ENCODE measurements around the gene CTR9. TPM values are rescaled to one million over a fixed set of nuclear protein-coding genes. Genes with fewer than 3 reads are reported as not detected.

Gene CTR9
- polyA plus RNA-seq, 2 donors: 11.1 to 15.9 TPM

- Histone ChIP-seq H3K4me1 (ENCODE audit: control insufficient read depth in 2 of 2, insufficient read depth in 2 of 2, low read length in 1 of 2) (no peaks in the 10 kb centered on the region), H3K4me3 (ENCODE audit: low read depth in 1 of 2, low read length in 2 of 2) (peak overlapping the region in 1 of 2 donors; percentile 96), H3K27ac (ENCODE audit: low read depth in 2 of 2, low read length in 1 of 2) (no peak overlapping the region), H3K9me3 (ENCODE audit: control insufficient read depth in 2 of 2, insufficient read depth in 1 of 2, low read depth in 1 of 2, low read length in 1 of 2) (no peaks in the 10 kb centered on the region), H3K36me3 (ENCODE audit: control insufficient read depth in 2 of 2, insufficient read depth in 2 of 2, low read length in 1 of 2) (peaks cover 0 to 7% of the 10 kb centered on the region in 2 donors), H3K27me3 (ENCODE audit: control insufficient read depth in 1 of 2, insufficient read depth in 2 of 2, low read length in 2 of 2) (no peaks in the 10 kb centered on the region)
- WGBS, 2 donors: 65 to 78% methylated on average over 7 of the region's 7 CpGs
These were observed 1.4 kb downstream of the CTR9 start for GRCh38 chr11:10752486-10752885.

- Histone ChIP-seq H3K4me3 (ENCODE audit: low read depth in 1 of 2, low read length in 2 of 2) (no peak overlapping the region), H3K4me1 (ENCODE audit: control insufficient read depth in 2 of 2, insufficient read depth in 2 of 2, low read length in 1 of 2) (no peaks in the 10 kb centered on the region), H3K9me3 (ENCODE audit: control insufficient read depth in 2 of 2, insufficient read depth in 1 of 2, low read depth in 1 of 2, low read length in 1 of 2) (no peaks in the 10 kb centered on the region), H3K27me3 (ENCODE audit: control insufficient read depth in 1 of 2, insufficient read depth in 2 of 2, low read length in 2 of 2) (no peaks in the 10 kb centered on the region), H3K27ac (ENCODE audit: low read depth in 2 of 2, low read length in 1 of 2) (no peak overlapping the region), H3K36me3 (ENCODE audit: control insufficient read depth in 2 of 2, insufficient read depth in 2 of 2, low read length in 1 of 2) (peaks cover 5 to 18% of the 10 kb centered on the region in 2 donors)
- WGBS, 2 donors: 89 to 98% methylated on average over 1 of the region's 1 CpG
These were observed 7.9 kb downstream of the CTR9 start for GRCh38 chr11:10758957-10759356.

GRCh38 chr11:10761085-10761698 is 10.1 kb downstream of the CTR9 start:
- Histone ChIP-seq H3K9me3 (ENCODE audit: control insufficient read depth in 2 of 2, insufficient read depth in 1 of 2, low read depth in 1 of 2, low read length in 1 of 2) (no peaks in the 10 kb centered on the region), H3K4me3 (ENCODE audit: low read depth in 1 of 2, low read length in 2 of 2) (no peak overlapping the region), H3K27ac (ENCODE audit: low read depth in 2 of 2, low read length in 1 of 2) (no peak overlapping the region), H3K27me3 (ENCODE audit: control insufficient read depth in 1 of 2, insufficient read depth in 2 of 2, low read length in 2 of 2) (no peaks in the 10 kb centered on the region), H3K36me3 (ENCODE audit: control insufficient read depth in 2 of 2, insufficient read depth in 2 of 2, low read length in 1 of 2) (peaks cover 12 to 21% of the 10 kb centered on the region in 2 donors), H3K4me1 (ENCODE audit: control insufficient read depth in 2 of 2, insufficient read depth in 2 of 2, low read length in 1 of 2) (no peaks in the 10 kb centered on the region)
- WGBS, 2 donors: 91 to 95% methylated on average over 6 of the region's 6 CpGs

GRCh38 chr11:10762185-10762584 is 11.1 kb downstream of the CTR9 start:
- H3K36me3 ChIP-seq (ENCODE audit: control insufficient read depth in 2 of 2, insufficient read depth in 2 of 2, low read length in 1 of 2): peaks cover 12 to 18% of the 10 kb centered on the region in 2 donors

GRCh38 chr11:10762913-10763421 is 11.9 kb downstream of the CTR9 start:
- no peaks in the 10 kb centered on the region for H3K4me1 ChIP-seq (ENCODE audit: control insufficient read depth in 2 of 2, insufficient read depth in 2 of 2, low read length in 1 of 2)
- peaks cover 14 to 19% of the 10 kb centered on the region in 2 donors for H3K36me3 ChIP-seq (ENCODE audit: control insufficient read depth in 2 of 2, insufficient read depth in 2 of 2, low read length in 1 of 2)

More at GRCh38 chr11:10762185-10762584, 11.1 kb downstream of the CTR9 start:
- Histone ChIP-seq H3K9me3 (ENCODE audit: control insufficient read depth in 2 of 2, insufficient read depth in 1 of 2, low read depth in 1 of 2, low read length in 1 of 2) (no peaks in the 10 kb centered on the region), H3K27ac (ENCODE audit: low read depth in 2 of 2, low read length in 1 of 2) (no peak overlapping the region), H3K27me3 (ENCODE audit: control insufficient read depth in 1 of 2, insufficient read depth in 2 of 2, low read length in 2 of 2) (no peaks in the 10 kb centered on the region), H3K4me3 (ENCODE audit: low read depth in 1 of 2, low read length in 2 of 2) (no peak overlapping the region), H3K4me1 (ENCODE audit: control insufficient read depth in 2 of 2, insufficient read depth in 2 of 2, low read length in 1 of 2) (no peaks in the 10 kb centered on the region)

GRCh38 chr11:10763766-10764165 is 12.7 kb downstream of the CTR9 start:
- Histone ChIP-seq H3K36me3 (ENCODE audit: control insufficient read depth in 2 of 2, insufficient read depth in 2 of 2, low read length in 1 of 2) (peaks cover 14 to 19% of the 10 kb centered on the region in 2 donors), H3K9me3 (ENCODE audit: control insufficient read depth in 2 of 2, insufficient read depth in 1 of 2, low read depth in 1 of 2, low read length in 1 of 2) (no peaks in the 10 kb centered on the region), H3K4me3 (ENCODE audit: low read depth in 1 of 2, low read length in 2 of 2) (no peak overlapping the region), H3K27ac (ENCODE audit: low read depth in 2 of 2, low read length in 1 of 2) (no peak overlapping the region), H3K4me1 (ENCODE audit: control insufficient read depth in 2 of 2, insufficient read depth in 2 of 2, low read length in 1 of 2) (no peaks in the 10 kb centered on the region), H3K27me3 (ENCODE audit: control insufficient read depth in 1 of 2, insufficient read depth in 2 of 2, low read length in 2 of 2) (no peaks in the 10 kb centered on the region)
- 84 to 89% methylated on average over 4 of the region's 4 CpGs for WGBS, 2 donors

More at GRCh38 chr11:10762913-10763421, 11.9 kb downstream of the CTR9 start:
- Histone ChIP-seq H3K9me3 (ENCODE audit: control insufficient read depth in 2 of 2, insufficient read depth in 1 of 2, low read depth in 1 of 2, low read length in 1 of 2) (no peaks in the 10 kb centered on the region), H3K4me3 (ENCODE audit: low read depth in 1 of 2, low read length in 2 of 2) (no peak overlapping the region), H3K27ac (ENCODE audit: low read depth in 2 of 2, low read length in 1 of 2) (no peak overlapping the region), H3K27me3 (ENCODE audit: control insufficient read depth in 1 of 2, insufficient read depth in 2 of 2, low read length in 2 of 2) (no peaks in the 10 kb centered on the region)
- 92 to 98% methylated on average over 4 of the region's 4 CpGs for WGBS, 2 donors

GRCh38 chr11:10764412-10764811 is 13.4 kb downstream of the CTR9 start:
- no peak overlapping the region for H3K4me3 ChIP-seq (ENCODE audit: low read depth in 1 of 2, low read length in 2 of 2)
- WGBS, 2 donors: 90 to 91% methylated on average over 12 of the region's 12 CpGs
- H3K27ac ChIP-seq (ENCODE audit: low read depth in 2 of 2, low read length in 1 of 2): no peak overlapping the region
- no peaks in the 10 kb centered on the region for H3K4me1 ChIP-seq (ENCODE audit: control insufficient read depth in 2 of 2, insufficient read depth in 2 of 2, low read length in 1 of 2)
- H3K27me3 ChIP-seq (ENCODE audit: control insufficient read depth in 1 of 2, insufficient read depth in 2 of 2, low read length in 2 of 2): no peaks in the 10 kb centered on the region
- H3K9me3 ChIP-seq (ENCODE audit: control insufficient read depth in 2 of 2, insufficient read depth in 1 of 2, low read depth in 1 of 2, low read length in 1 of 2): no peaks in the 10 kb centered on the region
- peaks cover 14 to 19% of the 10 kb centered on the region in 2 donors for H3K36me3 ChIP-seq (ENCODE audit: control insufficient read depth in 2 of 2, insufficient read depth in 2 of 2, low read length in 1 of 2)

GRCh38 chr11:10770626-10771254 is 19.7 kb downstream of the CTR9 start:
- WGBS, 2 donors: 43 to 44% methylated on average over 2 of the region's 2 CpGs
- Histone ChIP-seq H3K27ac (ENCODE audit: low read depth in 2 of 2, low read length in 1 of 2) (no peak overlapping the region), H3K4me1 (ENCODE audit: control insufficient read depth in 2 of 2, insufficient read depth in 2 of 2, low read length in 1 of 2) (no peaks in the 10 kb centered on the region), H3K36me3 (ENCODE audit: control insufficient read depth in 2 of 2, insufficient read depth in 2 of 2, low read length in 1 of 2) (peaks cover 3 to 19% of the 10 kb centered on the region in 2 donors), H3K27me3 (ENCODE audit: control insufficient read depth in 1 of 2, insufficient read depth in 2 of 2, low read length in 2 of 2) (no peaks in the 10 kb centered on the region), H3K9me3 (ENCODE audit: control insufficient read depth in 2 of 2, insufficient read depth in 1 of 2, low read depth in 1 of 2, low read length in 1 of 2) (no peaks in the 10 kb centered on the region), H3K4me3 (ENCODE audit: low read depth in 1 of 2, low read length in 2 of 2) (no peak overlapping the region)

- Histone ChIP-seq H3K9me3 (ENCODE audit: control insufficient read depth in 2 of 2, insufficient read depth in 1 of 2, low read depth in 1 of 2, low read length in 1 of 2) (no peaks in the 10 kb centered on the region), H3K4me3 (ENCODE audit: low read depth in 1 of 2, low read length in 2 of 2) (no peak overlapping the region), H3K4me1 (ENCODE audit: control insufficient read depth in 2 of 2, insufficient read depth in 2 of 2, low read length in 1 of 2) (no peaks in the 10 kb centered on the region), H3K36me3 (ENCODE audit: control insufficient read depth in 2 of 2, insufficient read depth in 2 of 2, low read length in 1 of 2) (peaks cover 3 to 19% of the 10 kb centered on the region in 2 donors), H3K27ac (ENCODE audit: low read depth in 2 of 2, low read length in 1 of 2) (no peak overlapping the region), H3K27me3 (ENCODE audit: control insufficient read depth in 1 of 2, insufficient read depth in 2 of 2, low read length in 2 of 2) (no peaks in the 10 kb centered on the region)
- 79 to 98% methylated on average over 1 of the region's 1 CpG for WGBS, 2 donors
These were observed 20.4 kb downstream of the CTR9 start for GRCh38 chr11:10771457-10771856.

- H3K36me3 ChIP-seq (ENCODE audit: control insufficient read depth in 2 of 2, insufficient read depth in 2 of 2, low read length in 1 of 2): peaks cover 4 to 16% of the 10 kb centered on the region in 2 donors
These were observed 23.8 kb downstream of the CTR9 start for GRCh38 chr11:10774811-10775210.

More at GRCh38 chr11:10774811-10775210, 23.8 kb downstream of the CTR9 start:
- Histone ChIP-seq H3K27me3 (ENCODE audit: control insufficient read depth in 1 of 2, insufficient read depth in 2 of 2, low read length in 2 of 2) (no peaks in the 10 kb centered on the region), H3K4me1 (ENCODE audit: control insufficient read depth in 2 of 2, insufficient read depth in 2 of 2, low read length in 1 of 2) (no peaks in the 10 kb centered on the region), H3K9me3 (ENCODE audit: control insufficient read depth in 2 of 2, insufficient read depth in 1 of 2, low read depth in 1 of 2, low read length in 1 of 2) (no peaks in the 10 kb centered on the region), H3K4me3 (ENCODE audit: low read depth in 1 of 2, low read length in 2 of 2) (no peak overlapping the region), H3K27ac (ENCODE audit: low read depth in 2 of 2, low read length in 1 of 2) (no peak overlapping the region)
- WGBS, 2 donors: 88 to 92% methylated on average over 2 of the region's 2 CpGs
